HuH-7 (cell line): ENCODE results near the gene TREH.

Experiments
- DNase-seq: peaks from one replicate; pipeline ENCODE4 v3.0.0; 2011; ENCODE audit warnings: low spot score

TREH gene

DNA sequence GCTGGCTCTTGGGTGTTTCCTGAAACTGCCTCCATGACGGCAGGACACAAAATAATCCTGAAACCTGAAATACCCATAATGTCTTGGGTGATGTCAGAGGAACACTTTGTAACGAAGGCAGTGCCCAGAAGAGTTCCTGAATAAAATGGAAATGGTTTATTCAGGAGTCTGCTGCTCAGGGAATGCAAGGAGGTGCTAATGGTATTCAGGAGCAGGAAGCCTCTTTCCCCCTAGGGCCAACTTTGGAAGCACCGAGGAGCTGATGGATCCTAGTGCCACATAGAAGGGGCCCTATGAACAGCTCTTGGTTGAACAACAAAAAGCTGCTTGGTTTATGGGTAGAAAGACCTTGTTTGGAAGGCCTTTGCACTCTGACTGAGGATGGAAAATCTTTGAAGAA lies 15.5 kb downstream of the TREH start:
- no peak for DNase-seq

DNA sequence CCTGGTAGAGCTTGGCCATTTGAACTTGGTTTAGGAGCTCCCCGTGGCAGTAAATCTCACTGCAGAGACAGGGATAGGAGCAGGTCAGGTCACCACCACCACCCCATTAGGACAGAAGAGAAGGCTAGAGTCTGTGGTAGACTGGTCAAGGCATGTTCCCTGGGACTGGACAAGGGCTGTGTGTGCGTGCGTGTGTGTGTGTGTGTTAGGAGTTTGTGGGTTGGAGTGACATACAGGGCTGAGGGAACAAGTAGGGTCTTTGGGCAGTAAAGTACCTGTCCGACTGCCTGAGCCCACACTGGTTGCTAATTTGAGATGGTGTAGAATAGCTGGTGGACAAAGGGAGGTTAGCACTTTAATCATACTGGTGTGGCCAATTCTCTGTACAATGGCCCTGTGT lies 16.1 kb downstream of the TREH start:
- no peak for DNase-seq

DNA sequence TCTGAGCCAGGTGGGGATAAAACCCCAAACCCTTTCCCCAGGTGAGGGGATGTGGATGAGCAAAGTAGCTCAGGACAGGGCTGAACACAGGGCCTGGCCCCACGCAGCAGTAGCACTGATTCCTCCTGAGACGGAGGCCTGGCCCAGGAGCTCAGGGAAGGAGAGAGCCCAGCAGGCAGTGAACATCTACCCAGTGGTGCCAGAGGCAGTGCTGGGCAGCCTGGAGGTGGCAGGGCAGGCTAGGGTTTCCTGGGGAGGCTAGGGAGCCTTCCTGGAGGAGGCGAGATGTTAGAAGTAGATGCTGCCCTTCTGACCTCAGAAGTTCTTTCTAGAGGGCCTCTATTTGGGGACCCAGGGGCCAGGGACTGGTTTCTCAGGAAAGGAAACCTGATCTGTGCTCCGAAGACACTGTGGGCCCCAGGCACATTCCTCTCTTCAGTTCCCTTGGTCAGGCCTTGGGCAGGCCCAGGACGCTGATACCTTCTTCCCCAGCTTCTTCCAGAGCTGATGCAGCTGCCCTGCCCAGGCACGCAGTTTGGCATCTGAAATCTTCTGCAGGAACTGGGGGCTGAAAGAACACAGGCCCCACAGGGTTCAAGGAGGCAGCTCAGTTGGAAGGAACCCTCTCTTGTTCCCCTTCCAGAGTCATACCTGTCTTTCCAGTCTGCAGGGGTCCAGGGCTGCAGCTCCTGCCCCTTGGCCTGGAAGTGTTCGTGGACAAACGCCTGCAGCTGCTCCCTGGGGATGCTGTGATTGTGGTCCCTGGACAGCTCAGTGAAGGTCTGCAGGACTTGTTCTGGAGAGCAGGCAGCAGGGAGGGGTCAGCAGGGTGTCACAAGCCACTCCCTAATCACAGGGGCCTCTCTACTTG lies 16.8 kb downstream of the TREH start:
- no peak for DNase-seq

DNA sequence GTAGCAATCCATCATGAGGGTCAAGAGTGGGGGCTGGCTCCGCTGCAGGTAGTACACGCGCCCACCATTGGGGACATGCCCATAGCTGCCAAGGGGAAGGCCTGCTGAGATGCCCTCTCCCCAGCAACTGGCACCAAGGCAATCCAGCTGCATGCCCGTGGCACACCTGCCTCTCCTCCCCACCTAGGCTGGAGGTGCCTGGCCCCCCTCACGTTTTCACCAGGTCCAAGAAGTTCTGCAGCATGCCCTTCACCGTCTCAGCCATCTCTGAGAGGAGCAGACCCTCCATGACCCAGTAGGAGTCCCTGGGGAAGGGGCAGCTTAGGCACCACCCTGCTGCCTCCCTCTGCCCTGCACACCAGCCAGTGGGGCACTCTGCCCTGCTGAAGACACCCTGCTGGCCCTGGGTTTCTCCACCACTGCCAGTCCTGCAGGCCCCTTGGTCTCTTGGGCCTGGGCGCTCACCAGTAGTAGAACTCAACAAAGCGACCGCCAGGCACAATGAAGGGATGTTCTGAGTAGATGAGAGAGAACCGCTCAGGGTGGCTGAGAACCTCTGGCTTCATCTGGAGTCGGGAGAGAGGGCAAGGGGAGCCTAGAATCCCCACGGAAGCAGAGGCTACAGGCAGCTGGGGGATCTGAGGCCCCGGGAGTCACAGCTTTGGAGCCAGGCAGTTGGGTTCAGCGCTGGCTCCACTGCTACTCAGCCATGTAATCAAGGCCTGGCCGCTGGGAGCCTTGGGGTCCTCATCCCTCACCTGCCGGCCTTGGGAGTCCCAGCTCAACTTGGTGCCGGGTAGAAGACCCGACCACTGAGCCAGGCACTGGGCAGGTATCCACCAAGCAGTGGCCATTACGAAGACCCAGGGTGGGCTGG lies 17.8 kb downstream of the TREH start:
- DNase-seq = no peak

DNA sequence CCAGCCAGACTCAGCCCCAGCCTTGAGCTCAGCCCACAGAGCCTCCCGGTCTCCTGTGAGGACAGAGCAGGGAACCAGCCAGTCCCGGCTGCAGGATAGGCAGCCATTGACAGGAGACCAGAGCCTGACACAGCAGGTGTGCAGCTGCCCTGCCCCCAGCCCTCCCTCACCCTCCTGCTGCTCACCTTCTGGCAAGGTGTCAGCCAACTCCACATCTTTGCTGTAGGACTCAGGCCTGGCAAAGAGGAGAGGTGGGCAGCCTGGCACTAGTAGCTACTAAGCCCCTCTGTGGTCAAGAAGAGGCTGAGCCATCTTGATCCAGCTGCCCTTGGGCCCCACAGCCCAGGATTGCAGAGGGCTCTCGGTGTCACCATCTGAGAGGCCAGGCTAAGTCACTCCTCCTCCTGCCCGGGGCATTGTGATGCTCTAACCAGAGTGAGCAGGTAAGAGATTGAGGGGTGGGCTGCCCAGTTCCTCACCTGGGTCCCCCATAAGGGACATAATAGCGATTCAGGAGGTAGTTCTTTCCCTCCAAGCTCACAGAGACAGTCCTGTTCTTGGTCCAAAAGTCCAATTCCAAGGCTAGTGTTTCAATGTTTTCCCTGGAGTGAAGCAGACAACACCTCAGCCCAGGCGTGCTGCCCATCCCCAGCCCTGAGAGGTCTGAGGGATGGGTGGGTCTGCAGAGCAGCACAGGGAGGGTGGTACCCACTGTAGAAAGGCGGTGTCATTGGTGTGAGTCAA lies 18.6 kb downstream of the TREH start:
- DNase-seq = no peak

DNA sequence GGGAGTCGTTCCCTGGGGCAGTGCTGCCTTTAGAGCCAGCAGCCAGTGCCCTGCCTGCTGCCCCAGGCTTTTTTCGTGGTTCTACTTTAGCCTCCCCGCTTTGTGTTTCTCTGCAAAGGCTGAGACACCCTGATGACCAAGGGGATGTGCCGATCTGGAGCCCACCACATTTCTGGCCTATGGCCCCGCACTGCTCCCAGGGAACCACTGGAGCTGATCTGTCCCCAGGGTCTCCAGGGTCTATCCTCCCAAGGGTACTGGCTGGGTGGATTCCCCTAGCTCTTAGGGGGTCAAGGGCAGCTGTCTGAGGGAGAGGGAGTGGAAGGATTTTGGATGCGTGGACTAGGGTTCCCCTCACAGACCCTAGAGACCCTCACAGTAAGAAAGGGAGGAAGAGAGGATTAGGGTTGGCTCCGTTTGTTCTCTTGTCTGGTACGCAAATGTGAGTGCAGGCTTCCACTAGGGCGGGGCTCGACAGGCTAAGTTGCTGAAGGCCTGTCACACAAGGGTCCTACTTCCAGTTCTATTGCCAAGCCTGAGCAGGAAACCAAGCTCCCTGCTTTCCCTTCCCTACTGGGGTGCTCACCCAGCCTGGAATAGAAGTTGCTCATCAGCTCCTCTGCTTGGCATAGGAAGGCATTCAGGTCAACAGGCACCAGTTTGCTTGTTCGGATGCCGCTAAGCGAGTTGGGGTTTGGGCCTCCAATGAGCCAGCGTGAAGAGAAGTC lies 19.3 kb downstream of the TREH start:
- no peak for DNase-seq

DNA sequence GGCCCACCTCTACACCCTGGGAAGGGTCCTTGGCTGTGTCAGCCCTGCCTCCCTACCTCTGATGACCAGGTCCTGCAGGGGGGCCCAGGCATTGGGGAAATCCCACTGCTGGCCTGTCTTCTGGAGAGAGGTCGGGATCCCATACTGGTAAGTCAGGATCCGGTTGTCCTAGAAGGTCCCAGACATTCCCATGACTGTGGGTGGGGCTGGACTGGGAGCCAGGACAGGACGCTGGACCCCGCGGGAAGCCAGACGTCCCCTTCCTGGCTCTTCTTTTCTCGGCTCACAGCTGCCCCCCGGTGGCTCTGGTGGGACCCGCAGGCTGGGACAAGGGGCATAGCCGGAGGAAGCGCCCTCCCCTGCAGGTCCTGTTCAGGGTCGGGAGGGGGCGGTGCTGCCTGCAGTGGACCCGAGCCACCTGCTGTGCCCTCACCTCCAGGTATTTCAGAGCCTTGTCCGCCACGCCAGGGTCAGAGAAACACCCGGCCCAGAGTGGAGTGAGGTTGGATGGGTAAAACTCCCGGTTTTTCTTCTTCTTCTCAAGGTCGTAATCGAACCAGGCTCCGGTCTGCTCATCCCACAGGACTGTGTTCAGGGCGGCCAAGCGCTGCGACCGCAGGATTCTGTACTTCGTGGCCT lies 20.0 kb downstream of the TREH start:
- DNase-seq = peak; percentile 92

DNA sequence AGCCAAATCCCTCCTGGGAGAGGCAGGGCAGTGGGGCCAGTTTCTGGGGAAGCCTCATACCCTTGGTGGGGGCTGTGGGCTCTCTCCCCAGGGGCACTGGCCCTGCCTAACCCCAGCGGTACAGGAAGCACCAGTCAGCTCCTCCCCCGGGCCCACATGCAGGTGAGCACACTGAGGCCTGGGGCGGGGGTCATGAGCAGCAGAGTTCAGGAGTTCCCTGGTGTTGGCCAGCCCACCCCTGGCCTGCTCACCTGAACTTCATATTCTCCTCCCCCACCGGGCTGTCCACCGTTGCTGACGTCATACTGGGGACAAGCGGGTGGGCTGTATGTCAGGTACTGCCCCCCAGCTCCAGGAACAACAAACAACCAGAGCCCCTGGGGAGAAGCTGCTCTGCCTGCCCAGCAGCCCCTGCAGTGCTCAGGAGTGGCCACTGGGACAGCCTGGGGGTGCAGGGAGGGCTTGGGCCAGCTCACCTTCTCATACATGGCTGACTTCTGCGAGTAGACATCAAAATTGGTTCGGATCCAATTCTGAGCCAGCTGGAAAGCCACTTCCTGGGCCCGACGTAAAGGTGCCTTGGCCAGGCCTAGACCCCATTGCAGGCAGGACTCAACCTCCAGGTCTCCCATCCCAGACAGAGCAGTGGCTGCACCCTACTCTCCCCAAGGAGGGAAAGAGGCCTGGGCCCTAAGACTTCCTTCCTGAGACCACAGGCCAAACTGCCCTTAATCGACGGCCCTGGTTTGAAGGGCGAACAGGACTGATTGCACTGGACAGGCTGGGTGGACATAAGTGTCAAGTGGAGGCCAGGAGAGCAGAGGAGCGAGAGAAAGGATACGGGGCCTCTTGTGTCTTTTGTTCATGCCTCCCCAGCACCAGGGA lies 20.8 kb downstream of the TREH start:
- no peak for DNase-seq

DNA sequence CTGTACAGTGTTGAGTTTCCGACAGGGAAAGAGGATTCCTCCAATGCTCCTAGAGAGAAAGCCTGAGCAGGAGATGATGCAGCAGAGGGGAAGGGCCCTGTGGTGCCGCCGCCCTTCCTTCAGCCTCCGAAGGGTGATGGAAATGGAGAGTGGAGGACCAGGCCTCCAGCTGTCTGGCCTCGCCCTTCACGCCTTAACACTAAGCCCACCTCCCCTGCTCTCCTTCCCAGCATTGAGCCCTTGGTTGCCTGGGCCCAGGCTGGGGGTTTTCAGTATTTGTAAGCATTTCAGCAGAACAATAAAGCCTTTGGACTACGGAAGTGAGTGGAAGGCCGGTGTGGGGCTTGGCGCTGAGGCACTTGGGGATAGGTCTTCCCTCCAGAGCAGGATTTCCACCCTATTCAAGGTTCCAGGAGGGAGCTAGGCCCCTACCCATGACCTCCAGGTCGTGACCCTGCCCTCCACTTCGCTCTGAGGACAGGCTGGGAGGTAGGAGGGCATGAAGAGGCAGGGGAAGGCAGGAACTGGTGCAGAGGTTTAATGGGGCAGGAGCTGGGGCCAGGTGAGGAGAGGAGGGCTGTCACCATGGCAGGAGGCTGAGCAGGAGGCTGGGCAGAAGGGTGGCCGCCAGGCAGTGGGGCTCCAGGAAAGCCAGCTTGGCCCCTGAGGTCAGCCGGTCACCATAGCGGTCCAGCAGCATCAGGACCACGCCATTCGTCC lies 21.6 kb downstream of the TREH start:
- DNase-seq = no peak

DNA sequence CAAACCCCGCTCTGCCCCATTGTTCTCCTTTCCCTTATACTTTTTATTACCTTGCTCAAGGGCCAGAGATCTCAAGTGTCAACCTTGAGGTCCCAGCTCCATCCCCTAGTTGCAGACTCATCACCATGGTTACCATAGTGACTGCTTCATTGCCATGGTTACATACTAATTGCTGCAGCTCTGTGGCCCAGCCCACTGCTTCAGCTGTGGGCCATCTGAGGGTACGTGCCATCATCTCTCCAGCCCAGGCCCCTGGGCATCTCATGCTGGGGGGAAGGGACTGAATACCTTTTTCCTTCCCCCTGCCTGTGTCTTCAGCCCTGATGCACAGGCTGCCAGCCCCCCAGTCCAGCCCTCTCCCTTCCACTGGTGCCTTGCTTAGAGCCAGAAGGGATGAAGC lies 22.2 kb downstream of the TREH start:
- no peak for DNase-seq

DNA sequence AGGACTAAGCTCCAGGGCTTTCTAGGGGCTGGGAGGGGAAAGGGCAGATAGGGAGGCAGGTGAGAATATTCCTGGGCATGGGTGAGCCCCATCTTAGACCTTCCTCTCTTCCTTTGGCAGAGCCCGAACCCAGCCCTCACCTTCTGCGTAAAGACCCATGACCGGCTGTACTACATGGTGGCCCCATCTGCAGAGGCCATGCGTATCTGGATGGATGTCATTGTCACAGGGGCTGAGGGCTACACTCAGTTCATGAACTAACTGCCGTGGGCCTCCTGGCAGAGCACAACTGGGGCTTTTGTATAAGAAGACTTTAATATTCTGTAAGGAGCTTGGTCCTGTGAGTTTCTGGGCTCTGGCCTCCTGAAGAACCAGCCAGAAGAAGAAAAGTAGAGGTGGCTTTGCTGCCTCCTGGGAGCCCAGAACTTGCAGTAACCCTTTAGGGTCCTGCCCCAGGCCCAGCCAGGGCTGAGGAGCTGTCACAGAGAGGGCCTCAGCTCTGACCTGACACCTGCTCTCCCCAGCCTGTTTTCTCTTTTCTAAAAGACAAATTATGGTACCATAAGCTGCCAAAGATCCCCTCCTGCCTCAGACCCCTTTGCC lies 22.8 kb downstream of the TREH start:
- no peak for DNase-seq

DNA sequence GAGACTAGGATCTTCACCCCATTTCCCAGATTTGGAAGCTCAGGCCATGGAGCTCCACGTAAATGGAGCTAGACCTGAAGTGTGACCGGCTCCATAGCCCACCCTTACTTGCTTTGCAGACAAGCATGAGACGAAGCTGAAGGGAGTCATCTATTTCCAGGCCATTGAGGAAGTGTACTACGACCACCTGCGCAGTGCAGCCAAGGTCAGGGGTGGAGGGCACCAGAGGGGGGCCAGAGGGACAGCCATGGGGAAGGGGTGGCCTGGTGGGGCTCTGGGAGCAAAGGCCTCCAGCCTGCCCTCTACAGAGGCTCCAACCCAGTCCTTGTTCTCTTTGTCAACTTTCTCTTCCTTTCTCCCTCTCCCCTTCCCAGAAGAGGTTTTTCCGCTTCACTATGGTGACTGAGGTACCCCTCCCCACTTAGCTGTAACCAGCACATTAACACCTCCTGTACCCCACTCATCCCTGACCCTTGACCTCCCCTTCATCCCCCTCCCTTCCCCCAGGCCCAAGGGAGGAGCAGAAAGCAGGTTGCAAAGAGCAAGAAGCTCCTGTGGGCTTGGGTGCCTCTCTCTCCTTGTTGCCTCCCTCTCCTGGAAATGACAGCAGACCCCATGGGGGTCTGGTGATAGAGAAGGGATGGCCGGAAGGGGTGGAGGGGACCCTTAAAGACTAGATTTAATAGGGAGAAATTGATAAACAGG lies 23.8 kb downstream of the TREH start:
- no peak for DNase-seq

DNA sequence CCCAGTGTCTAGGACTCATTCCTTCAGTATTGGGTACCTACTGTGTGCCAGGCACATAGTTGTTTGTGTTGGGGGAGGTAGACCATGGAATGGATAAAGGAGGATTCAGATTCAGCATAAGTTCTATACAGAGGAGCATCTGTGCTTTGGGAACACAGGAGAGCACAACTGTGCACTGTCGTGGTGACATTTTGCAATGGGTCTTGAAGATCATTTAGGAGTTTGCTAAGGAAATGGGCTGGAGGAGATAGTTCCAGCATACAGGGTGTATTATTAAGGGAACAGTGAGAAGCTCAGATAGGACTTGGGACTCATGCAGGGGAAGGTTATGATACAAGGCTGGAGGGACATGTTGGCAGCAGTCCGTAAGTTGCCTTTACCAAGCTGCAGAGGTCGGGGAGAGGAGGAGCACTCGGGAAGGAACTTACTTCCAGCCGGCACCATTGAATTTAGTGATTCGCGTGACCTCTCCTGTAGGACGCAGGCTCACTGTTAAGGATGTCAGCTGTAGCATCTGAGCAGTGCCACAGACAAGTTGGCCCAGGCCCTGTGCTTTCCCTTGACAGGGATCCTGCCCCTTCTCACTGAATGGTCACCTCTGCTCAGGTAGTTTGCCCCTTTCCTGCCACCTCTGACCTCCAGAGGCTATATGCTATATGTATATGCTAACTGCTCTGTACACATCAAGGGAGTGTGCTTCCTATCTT lies 25.6 kb downstream of the TREH start:
- no peak for DNase-seq

DNA sequence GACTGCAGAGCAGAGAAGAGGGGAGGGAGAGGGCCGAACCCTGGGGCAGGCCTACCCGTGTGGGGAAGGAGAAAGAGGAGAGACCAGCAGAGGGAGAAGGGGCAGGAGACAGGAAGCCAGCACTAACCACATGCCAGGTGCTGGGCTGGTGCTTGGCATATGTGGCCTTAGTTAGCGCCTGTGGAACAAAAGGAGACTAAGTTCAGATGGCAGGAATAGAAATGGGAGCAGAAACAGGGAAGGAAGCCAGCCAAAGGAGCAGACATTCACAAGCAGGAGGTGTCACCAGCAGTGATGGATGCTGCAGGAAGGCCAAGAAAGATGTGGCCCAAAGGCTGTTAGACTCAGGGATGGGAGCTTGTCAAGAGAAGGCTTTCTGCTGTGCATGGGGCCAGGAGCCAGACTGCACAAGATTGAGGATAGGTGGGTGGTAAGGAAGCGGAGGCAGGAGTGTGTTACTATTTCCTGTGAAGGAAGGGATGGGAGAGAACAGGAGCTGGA lies 26.7 kb downstream of the TREH start:
- no peak for DNase-seq

DNA sequence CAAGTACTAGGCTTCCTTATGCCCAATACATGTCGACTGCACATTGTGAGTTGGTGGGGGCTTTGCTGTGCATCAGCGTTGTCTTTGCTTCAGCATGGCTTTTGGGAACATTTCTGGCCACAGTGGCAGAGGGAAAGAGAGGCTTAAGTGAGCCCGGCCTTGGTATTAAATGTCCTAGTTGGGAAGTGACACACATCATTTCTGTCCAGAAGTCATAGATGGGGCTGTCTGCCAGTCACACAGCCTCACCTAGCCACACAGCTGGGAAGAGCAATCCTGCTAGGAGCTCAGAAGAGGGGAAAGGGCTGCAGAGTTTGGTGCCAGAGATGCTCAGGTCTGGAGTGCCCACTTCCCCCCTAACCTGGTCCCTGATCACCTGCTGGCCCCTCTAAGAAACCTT lies 27.6 kb downstream of the TREH start:
- DNase-seq = no peak

DNA sequence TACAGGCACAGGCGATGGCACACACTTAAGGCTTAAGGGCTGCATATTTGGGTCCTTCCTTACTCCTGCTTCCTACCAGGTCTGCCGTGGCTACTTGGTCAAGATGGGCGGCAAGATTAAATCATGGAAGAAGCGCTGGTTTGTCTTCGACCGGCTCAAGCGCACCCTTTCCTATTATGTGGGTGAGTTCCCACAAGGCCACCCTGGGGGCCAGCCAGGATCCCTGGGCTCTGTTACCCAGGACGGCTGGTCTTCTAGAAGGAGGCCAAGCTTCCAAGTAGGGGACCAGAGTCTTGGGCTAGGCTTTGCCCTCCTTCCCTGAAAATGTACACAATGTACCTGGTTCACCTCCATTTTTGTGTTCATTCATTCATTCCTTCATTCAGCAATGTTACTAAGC lies 29.1 kb downstream of the TREH start:
- DNase-seq = no peak

DNA sequence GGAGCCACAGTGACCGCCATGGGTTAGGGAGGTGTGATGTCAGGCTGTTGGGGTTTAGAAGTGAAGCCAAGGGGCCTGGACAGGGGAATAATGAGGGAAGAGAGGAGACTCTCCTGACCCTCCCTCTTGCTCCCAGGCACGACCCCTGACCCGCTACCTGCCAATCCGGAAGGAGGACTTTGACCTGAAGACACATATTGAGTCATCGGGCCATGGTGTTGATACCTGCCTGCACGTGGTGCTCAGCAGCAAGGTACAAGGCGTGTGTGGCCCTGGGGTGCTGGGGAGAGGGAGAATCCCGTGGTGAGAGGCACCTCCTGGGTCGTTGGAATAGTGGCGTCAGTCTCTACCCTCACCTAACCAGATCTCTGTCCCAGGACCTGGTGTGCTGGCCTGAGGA lies 29.5 kb downstream of the TREH start:
- no peak for DNase-seq

DNA sequence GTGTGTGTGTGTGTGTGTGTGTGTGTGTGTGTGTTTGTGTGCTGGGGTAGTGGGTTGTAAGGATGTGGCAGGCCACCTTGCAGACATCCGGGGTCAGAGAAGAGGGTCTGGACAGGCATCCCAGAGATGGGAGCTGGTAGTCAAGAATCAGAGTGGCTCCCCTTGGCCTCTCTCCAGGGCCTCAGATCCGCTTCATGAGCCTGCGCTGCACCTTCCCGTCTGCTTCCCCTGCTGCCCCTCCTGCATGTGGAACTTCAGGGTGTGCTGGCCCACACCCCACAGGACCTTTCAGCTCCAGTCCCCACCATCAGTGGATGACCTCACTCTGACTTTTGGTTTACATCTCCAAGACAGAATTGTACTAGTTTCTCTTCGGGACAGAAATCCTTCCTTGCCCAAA lies 31.2 kb downstream of the TREH start:
- no peak for DNase-seq
